K562 (cell line): ENCODE data around the gene FCHSD1. TPM values are rescaled to one million over a fixed set of nuclear protein-coding genes. Genes with fewer than 3 reads are reported as not detected.
A peak's percentile ranks its signal among the peaks of the same experiment; 100 is the strongest.

ENCODE experiments used
- CCNT2 ChIP-seq: IDR thresholded peaks from 2 replicates; pipeline ENCODE4 v1.6.1; 2011; ENCODE audit warnings: borderline replicate concordance, low read depth, mild to moderate bottlenecking, moderate library complexity, mixed read lengths, low read length; ENCODE audit not compliant: insufficient read length; ENCODE audit errors: extremely low read depth
- FOXP1 ChIP-seq: sonication (generic); formaldehyde crosslinking; IDR thresholded peaks from 2 replicates; pipeline ENCODE4 v1.8.0; 2022; ENCODE audit warnings: mild to moderate bottlenecking, missing genetic modification reagents
- GMEB1 ChIP-seq: fragments of 250-450 bp; sonication (Bioruptor Pico); IDR thresholded peaks from 2 replicates; pipeline ENCODE4 v1.4.0; 2020; ENCODE audit warnings: mild to moderate bottlenecking
- KLF10 ChIP-seq: fragments of 250-450 bp; sonication (Bioruptor Pico); IDR thresholded peaks from 2 replicates; pipeline ENCODE4 v1.6.1; 2021; ENCODE audit warnings: matching md5 sums
- MEIS2 ChIP-seq: fragments of 450-650 bp; IDR thresholded peaks from 2 replicates; pipeline ENCODE4 v1.6.1; 2014; ENCODE audit warnings: mild to moderate bottlenecking; ENCODE audit not compliant: partially characterized antibody
- NCOA6 ChIP-seq: fragments of 450-650 bp; IDR thresholded peaks from 2 replicates; pipeline ENCODE4 v1.6.1; 2017; ENCODE audit warnings: mild to moderate bottlenecking
- NONO ChIP-seq, 2 experiments: fragments of 200-400 bp in 1 of 2; fragments of 450-650 bp in 1 of 2; formaldehyde crosslinking in 1 of 2; IDR thresholded peaks; 2 replicates each; pipeline ENCODE4 v1.6.1; 2017; ENCODE audit warnings: low read depth in 2 of 2, mild to moderate bottlenecking in 2 of 2, moderate library complexity in 2 of 2, low read length in 1 of 2
- NR4A1 ChIP-seq, 2 experiments: fragments of 250-450 bp in 1 of 2; fragments of 450-650 bp in 1 of 2; sonication (Bioruptor Pico) in 1 of 2; IDR thresholded peaks; 2 replicates each; pipeline versions ENCODE4 v1.4.0 to v1.6.1; 2016 to 2020; ENCODE audit warnings: mild to moderate bottlenecking in 2 of 2, missing compliant biosample characterization in 1 of 2, missing genetic modification characterization in 1 of 2, moderate library complexity in 1 of 2
- RBBP5 ChIP-seq: fragments of 200-600 bp; sonication (generic); IDR thresholded peaks from 2 replicates; pipeline ENCODE4 v1.6.1; 2012; ENCODE audit warnings: borderline replicate concordance, mild to moderate bottlenecking, low read length, control low read depth, inconsistent platforms; ENCODE audit not compliant: insufficient read depth, poor library complexity, severe bottlenecking
- TBP ChIP-seq: optimal IDR thresholded peaks from 2 replicates; pipeline ENCODE3; 2011; ENCODE audit warnings: low read depth, low read length, improper control_type of control experiment
- TEAD2 ChIP-seq: fragments of 450-650 bp; IDR thresholded peaks from 2 replicates; pipeline ENCODE4 v1.6.1; 2016; ENCODE audit warnings: missing genetic modification characterization, control low read depth, missing compliant biosample characterization
- ZBTB7A ChIP-seq: IDR thresholded peaks from 2 replicates; pipeline ENCODE4 v1.6.1; 2011; ENCODE audit warnings: low read depth, mild to moderate bottlenecking, low read length, moderate library complexity, borderline replicate concordance; ENCODE audit not compliant: control insufficient read depth
- ZNF407 ChIP-seq: fragments of 450-650 bp; IDR thresholded peaks from 2 replicates; pipeline ENCODE4 v1.6.1; 2016; ENCODE audit warnings: low read depth
- polyA plus RNA-seq, 8 experiments: library from polyadenylated mRNA; depleted of rRNA in 4 of 8; stranded (reverse) in 5 of 8; unstranded in 3 of 8; fragments of >200 nt; fragmentation: Nextera tagmentation in 2 of 8; fragmentation: Illumina TruSeq in 1 of 8; extraction: Ambion mirVana in 2 of 8; extraction: Trizol in 1 of 8; gene quantifications; 2 replicates each; pipeline versions ENCODE4 v1.2.1 to v1.2.3, GENCODE V29; 2011 to 2014; ENCODE audit warnings: inconsistent platforms in 1 of 8, missing spikeins in 1 of 8
- total RNA-seq, 7 experiments: library from RNA; depleted of rRNA in 6 of 7; stranded (reverse); fragments of >200 nt in 6 of 7; fragmentation: Illumina TruSeq in 2 of 7; extraction: Trizol in 2 of 7; gene quantifications; 2 replicates each; pipeline versions ENCODE4 v1.2.1 to v1.2.3, GENCODE V29; 2011 to 2021; ENCODE audit warnings: low replicate concordance in 1 of 7

The FCHSD1 gene
- total and polyA plus RNA-seq, 9 of the 15 experiments (the other 6 are each of a cell fraction or from before 2014, with no cell fraction given) = 0.35 to 37.5 (median 13.6) TPM

- TF ChIP-seq NONO (IDR thresholded peaks at IDR 0.05; ENCODE audit: low read depth in 2 of 2, low read length in 1 of 2) (peak in 1 of 2 experiments; percentile 74; a peak in 1 of 4 replicates), TEAD2 (tag) (no peak), GMEB1 (peak; percentile 97), NR4A1 (CRISPR knock-in tag; IDR thresholded peaks at IDR 0.05) (no peak), NR4A1 (tag; IDR thresholded peaks at IDR 0.05) (no peak), NCOA6 (peak; percentile 21; the same call in 1 of the 2 replicates), RBBP5 (peak; percentile 81), FOXP1 (peak; percentile 65), CCNT2 (peak; percentile 66), ZNF407 (0 out of 2 replicates have a peak, but pooled peaks have one; percentile 14), KLF10 (CRISPR knock-in tag) (no peak), ZBTB7A (0 out of 2 replicates have a peak, but pooled peaks have one; percentile 35), MEIS2 (peak; percentile 34), TBP (peak; percentile 15)
These were observed 14.7 kb downstream of the FCHSD1 start, which contains the start of the genes HDAC3 and RELL2 (continued) for GRCh38 chr5:141636413-141637122.
